CD14-positive monocyte (primary cell): ENCODE results near the gene SUFU. TPM values are rescaled to one million over a fixed set of nuclear protein-coding genes. Genes with fewer than 3 reads are reported as not detected.

Experiments
- DNase-seq, 3 donors: peaks; one replicate each; pipeline ENCODE4 v3.0.0-alpha.2; 2011 to 2022
- H2AFZ ChIP-seq: 2 replicates; pipeline ENCODE4 v1.6.0; 2012; ENCODE audit warnings: mild to moderate bottlenecking, low read depth, low read length, inconsistent platforms; ENCODE audit not compliant: insufficient read depth, poor library complexity, severe bottlenecking
- H3K27ac ChIP-seq, 2 donors: 1 replicate in 1 of 2; 2 replicates in 1 of 2; pipeline ENCODE4 v1.5.1; 2012 to 2013; ENCODE audit warnings: low read length in 2 of 2, control low read depth in 1 of 2, inconsistent platforms in 1 of 2, low read depth in 1 of 2, mild to moderate bottlenecking in 1 of 2
- H3K27me3 ChIP-seq, 2 donors: one replicate each; pipeline versions ENCODE4 v1.6.0 to v1.6.1; 2011 to 2013; ENCODE audit warnings: low read length in 2 of 2; ENCODE audit not compliant: control insufficient read depth in 2 of 2, insufficient read depth in 2 of 2
- H3K36me3 ChIP-seq, 2 donors: replicated peaks in 1 of 2; 1 replicate in 1 of 2; 2 replicates in 1 of 2; pipeline versions ENCODE4 v1.5.1 to v1.6.1; 2012 to 2013; ENCODE audit warnings: low read length in 2 of 2, control low read depth in 1 of 2, inconsistent platforms in 1 of 2, mild to moderate bottlenecking in 1 of 2; ENCODE audit not compliant: insufficient read depth in 2 of 2, control insufficient read depth in 1 of 2
- H3K4me1 ChIP-seq, 2 donors: 1 replicate in 1 of 2; 2 replicates in 1 of 2; pipeline versions ENCODE4 v1.5.1 to v1.6.1; 2012 to 2013; ENCODE audit warnings: low read length in 2 of 2, control low read depth in 1 of 2, inconsistent platforms in 1 of 2, mild to moderate bottlenecking in 1 of 2, moderate library complexity in 1 of 2; ENCODE audit not compliant: insufficient read depth in 2 of 2, control insufficient read depth in 1 of 2
- H3K4me2 ChIP-seq: replicated peaks from 2 replicates; pipeline ENCODE3; 2012; ENCODE audit warnings: low read length, moderate library complexity, mild to moderate bottlenecking; ENCODE audit not compliant: poor library complexity, severe bottlenecking; ENCODE audit errors: extremely low read depth
- H3K4me3 ChIP-seq, 3 experiments: fragments of 200-600 bp in 1 of 3; sonication (generic) in 1 of 3; replicated peaks in 1 of 3; 1 replicate in 2 of 3; 2 replicates in 1 of 3; pipeline ENCODE4 v1.5.1; 2011 to 2013; ENCODE audit warnings: low read length in 3 of 3, mild to moderate bottlenecking in 3 of 3, control low read depth in 2 of 3, low read depth in 2 of 3, inconsistent platforms in 1 of 3, moderate library complexity in 1 of 3
- H3K79me2 ChIP-seq: 2 replicates; pipeline ENCODE4 v1.6.0; 2012; ENCODE audit warnings: mild to moderate bottlenecking, control low read depth, inconsistent platforms, low read length, moderate library complexity; ENCODE audit not compliant: insufficient read depth
- H3K9ac ChIP-seq: 2 replicates; pipeline ENCODE4 v1.6.0; 2017; ENCODE audit warnings: low read length, mild to moderate bottlenecking; ENCODE audit not compliant: insufficient read depth, poor library complexity, severe bottlenecking
- H3K9me3 ChIP-seq, 2 donors: replicated peaks in 1 of 2; 1 replicate in 1 of 2; 2 replicates in 1 of 2; pipeline versions ENCODE4 v1.5.1 to v1.6.1; 2012 to 2013; ENCODE audit warnings: low read length in 2 of 2, control low read depth in 1 of 2; ENCODE audit not compliant: control insufficient read depth in 1 of 2, insufficient read depth in 1 of 2
- H4K20me1 ChIP-seq: 2 replicates; pipeline ENCODE4 v1.6.0; 2012; ENCODE audit warnings: mild to moderate bottlenecking, low read length, control low read depth, moderate library complexity; ENCODE audit not compliant: insufficient read depth
- H3K27ac Mint-ChIP-seq, 7 donors: one replicate each; pipeline ENCODE4 v1.8.0; 2020; ENCODE audit warnings: mild to moderate bottlenecking in 7 of 7, mixed read lengths in 7 of 7, moderate library complexity in 6 of 7, inconsistent platforms in 2 of 7
- H3K27me3 Mint-ChIP-seq, 3 donors: one replicate each; pipeline ENCODE4 v1.8.0; 2021 to 2022; ENCODE audit warnings: low read depth in 3 of 3, mild to moderate bottlenecking in 3 of 3, mixed read lengths in 3 of 3, moderate library complexity in 3 of 3, inconsistent platforms in 1 of 3
- H3K36me3 Mint-ChIP-seq, 2 donors: one replicate each; pipeline ENCODE4 v1.8.0; 2020; ENCODE audit warnings: mixed read lengths in 2 of 2, inconsistent platforms in 1 of 2, mild to moderate bottlenecking in 1 of 2
- H3K4me1 Mint-ChIP-seq: one replicate; pipeline ENCODE4 v1.8.0; 2020; ENCODE audit warnings: mild to moderate bottlenecking, mixed read lengths
- H3K4me3 Mint-ChIP-seq, 2 donors: one replicate each; pipeline ENCODE4 v1.8.0; 2020; ENCODE audit warnings: mild to moderate bottlenecking in 2 of 2, mixed read lengths in 2 of 2, moderate library complexity in 1 of 2
- H3K9me3 Mint-ChIP-seq, 7 donors: one replicate each; pipeline ENCODE4 v1.8.0; 2020 to 2022; ENCODE audit warnings: mixed read lengths in 7 of 7, mild to moderate bottlenecking in 6 of 7, moderate library complexity in 6 of 7, inconsistent platforms in 2 of 7
- WGBS: methylation state at CpG from one replicate; pipeline ENCODE4 v1.1.5; 2013; ENCODE audit warnings: missing lambda C conversion rate; ENCODE audit not compliant: insufficient coverage; 5-methylcytosine and 5-hydroxymethylcytosine counted together
- intact Hi-C, 2 donors: fragments of 100-400 bp; cut with micrococcal nuclease; formaldehyde crosslinking; loops; one replicate each; pipeline versions ENCODE4 v1.15.0 to v1.15.1; 2023
- polyA plus RNA-seq, 3 donors: library from polyadenylated mRNA; depleted of rRNA in 1 of 3; unstranded in 2 of 3; stranded (reverse) in 1 of 3; fragments of 300-500 nt in 2 of 3; fragments of >200 nt in 1 of 3; fragmentation: Illumina TruSeq in 2 of 3; gene quantifications; 1 replicate in 2 of 3; 2 replicates in 1 of 3; pipeline ENCODE4 v1.2.3, GENCODE V29; 2012 to 2021
- TF ChIP-seq, protein P1 (sequence below): fragments of 200-600 bp; IDR thresholded peaks from one replicate; pipeline ENCODE4 v1.8.0; 2022; ENCODE audit warnings: antibody characterized with exemption, mild to moderate bottlenecking

The SUFU gene
- polyA plus RNA-seq, 3 donors, result 3.2 to 10.0 (median 5.7) TPM

DNA sequence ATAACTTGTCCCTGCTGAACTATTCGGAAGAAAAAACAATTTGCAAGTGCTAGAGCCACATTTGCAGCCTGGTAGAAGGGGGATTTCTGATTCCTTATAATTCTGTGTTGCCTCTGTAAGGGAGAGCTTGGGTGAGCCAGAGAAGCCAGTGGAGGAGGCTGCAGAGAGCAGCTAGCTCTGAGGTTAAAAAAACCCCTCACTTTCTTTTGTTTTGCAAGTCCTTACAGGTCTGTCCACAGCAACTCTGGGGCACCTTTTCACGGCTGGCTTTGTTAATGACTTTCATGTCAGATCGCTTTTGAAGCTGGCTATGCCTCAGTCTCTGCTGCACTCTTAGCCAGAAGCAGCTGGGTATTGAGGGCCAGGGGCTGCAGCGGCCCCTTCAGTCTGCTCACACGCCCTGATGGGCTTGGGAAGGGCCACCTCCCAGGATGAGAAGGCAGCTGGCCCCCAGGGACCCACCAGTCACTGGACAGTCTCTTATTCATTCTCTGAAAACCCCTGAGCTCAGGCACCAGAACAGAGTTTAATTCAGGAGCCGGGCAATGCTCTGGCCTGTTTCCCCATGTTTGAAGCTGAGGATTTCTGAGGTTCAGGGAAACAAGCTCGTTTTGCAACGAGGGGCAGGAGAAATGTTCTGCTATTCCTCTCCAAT is 171.4 kb downstream of the SUFU start:
- intact Hi-C loops, result loop anchor here (2.0 kb wide), 1 partner anchor 28 kb away; no protein-coding TSS in a partner anchor

DNA sequence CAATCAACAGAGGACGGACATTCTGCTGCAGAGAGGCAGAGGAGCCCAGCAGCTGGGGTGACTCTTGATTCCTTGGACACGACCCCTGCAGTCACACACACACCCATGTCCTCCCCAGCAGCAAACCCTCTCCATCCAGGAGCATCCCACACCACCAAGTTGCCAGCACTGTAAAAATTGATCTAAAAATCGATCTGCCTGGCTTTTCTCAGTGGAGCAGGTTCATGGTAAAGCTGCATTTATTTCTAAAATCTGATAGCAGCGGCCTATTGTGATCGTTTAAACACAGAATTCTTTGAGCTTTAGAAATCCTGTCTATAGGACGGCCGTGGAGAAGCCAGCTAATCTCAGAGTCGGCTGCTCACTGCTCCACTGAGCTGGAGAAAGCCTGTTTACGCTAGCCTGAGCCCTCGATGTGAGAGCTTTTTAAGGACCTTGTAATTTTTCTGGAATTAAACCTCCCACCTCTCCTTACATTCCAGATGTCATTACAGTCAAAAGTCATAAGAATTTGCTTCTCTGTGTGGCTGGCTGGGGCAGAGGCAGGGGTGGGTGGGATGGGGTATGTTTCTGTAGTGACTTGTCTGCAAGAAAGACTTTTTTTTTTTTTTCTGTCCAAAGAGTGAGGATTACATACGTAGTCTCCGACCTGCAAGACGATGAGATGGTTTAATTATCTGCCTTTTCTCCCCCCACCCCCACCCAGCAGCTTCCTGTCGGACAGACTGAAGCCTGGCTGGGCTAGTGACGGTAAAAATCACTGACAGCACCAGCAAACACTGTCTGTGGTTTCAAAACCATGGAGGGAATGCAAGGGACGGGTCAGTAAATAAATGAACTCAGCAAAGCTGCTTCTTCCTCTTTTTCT is 172.1 kb downstream of the SUFU start:
- peaks cover 75 to 82% of the 10 kb centered on the region in 2 donors for H3K4me1 ChIP-seq
- H3K36me3 ChIP-seq, result no peaks in the 10 kb centered on the region
- Mint-ChIP-seq H3K4me3 (peak overlapping the region; percentile 56 to 78), H3K4me1 (peaks cover 77% of the 10 kb centered on the region), H3K27ac (peak overlapping the region; percentile 98 to 100 (median 99)), H3K36me3 (peaks cover 0 to 8% of the 10 kb centered on the region in 2 donors), H3K9me3 (no peaks in the 10 kb centered on the region), H3K27me3 (peaks cover 0 to under 1% (median 0%) of the 10 kb centered on the region in 3 donors)
- peak overlapping the region; percentile 91 to 93 for H3K27ac ChIP-seq
- peak overlapping the region; percentile 61 for H3K9ac ChIP-seq
- no peaks in the 10 kb centered on the region for H4K20me1 ChIP-seq
- H2AFZ ChIP-seq, result no peak overlapping the region
- peak overlapping the region in 1 of 3 experiments; percentile 74 for H3K4me3 ChIP-seq
- H3K4me2 ChIP-seq, result peak overlapping the region; percentile 80
- WGBS, result 50% methylated on average over 5 of the region's 16 CpGs
- peaks cover 7% of the 10 kb centered on the region for H3K79me2 ChIP-seq
- TF ChIP-seq, protein P1, sequence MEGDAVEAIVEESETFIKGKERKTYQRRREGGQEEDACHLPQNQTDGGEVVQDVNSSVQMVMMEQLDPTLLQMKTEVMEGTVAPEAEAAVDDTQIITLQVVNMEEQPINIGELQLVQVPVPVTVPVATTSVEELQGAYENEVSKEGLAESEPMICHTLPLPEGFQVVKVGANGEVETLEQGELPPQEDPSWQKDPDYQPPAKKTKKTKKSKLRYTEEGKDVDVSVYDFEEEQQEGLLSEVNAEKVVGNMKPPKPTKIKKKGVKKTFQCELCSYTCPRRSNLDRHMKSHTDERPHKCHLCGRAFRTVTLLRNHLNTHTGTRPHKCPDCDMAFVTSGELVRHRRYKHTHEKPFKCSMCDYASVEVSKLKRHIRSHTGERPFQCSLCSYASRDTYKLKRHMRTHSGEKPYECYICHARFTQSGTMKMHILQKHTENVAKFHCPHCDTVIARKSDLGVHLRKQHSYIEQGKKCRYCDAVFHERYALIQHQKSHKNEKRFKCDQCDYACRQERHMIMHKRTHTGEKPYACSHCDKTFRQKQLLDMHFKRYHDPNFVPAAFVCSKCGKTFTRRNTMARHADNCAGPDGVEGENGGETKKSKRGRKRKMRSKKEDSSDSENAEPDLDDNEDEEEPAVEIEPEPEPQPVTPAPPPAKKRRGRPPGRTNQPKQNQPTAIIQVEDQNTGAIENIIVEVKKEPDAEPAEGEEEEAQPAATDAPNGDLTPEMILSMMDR, result no peak
- intact Hi-C loops, result loop anchor here (2.0 kb wide), 1 partner anchor 29 kb away; no protein-coding TSS in a partner anchor
- H3K27me3 ChIP-seq, result no peaks in the 10 kb centered on the region
- DNase-seq, result peak; percentile 81 to 91 (median 88)
- H3K9me3 ChIP-seq, result no peaks in the 10 kb centered on the region

More for the DNA sequence above, 171.4 kb downstream of the SUFU start:
- TF ChIP-seq, protein P1, result no peak
- H3K9me3 Mint-ChIP-seq, result no peaks in the 10 kb centered on the region
- H3K4me3 Mint-ChIP-seq, result peak overlapping the region; percentile 56 to 90
- peak overlapping the region; percentile 91 to 93 for H3K27ac ChIP-seq
- no peaks in the 10 kb centered on the region for H3K36me3 ChIP-seq
- H3K27ac Mint-ChIP-seq, result peak overlapping the region; percentile 98 to 100 (median 99)
- no peaks in the 10 kb centered on the region for H3K9me3 ChIP-seq
- H4K20me1 ChIP-seq, result no peaks in the 10 kb centered on the region
- peak overlapping the region in 1 of 3 experiments; percentile 74 for H3K4me3 ChIP-seq
- H3K27me3 ChIP-seq, result no peaks in the 10 kb centered on the region
- H3K9ac ChIP-seq, result peak overlapping the region; percentile 61
- H3K4me1 Mint-ChIP-seq, result peaks cover 81% of the 10 kb centered on the region
- DNase-seq, result no peak
- 80% methylated on average over 5 of the region's 8 CpGs for WGBS
- peaks cover 75 to 82% of the 10 kb centered on the region in 2 donors for H3K4me1 ChIP-seq
- peaks cover 7% of the 10 kb centered on the region for H3K79me2 ChIP-seq
- H3K4me2 ChIP-seq, result peak overlapping the region; percentile 80
- H3K27me3 Mint-ChIP-seq, result no peaks in the 10 kb centered on the region
- H2AFZ ChIP-seq, result no peak overlapping the region
- peaks cover 0 to 8% of the 10 kb centered on the region in 2 donors for H3K36me3 Mint-ChIP-seq
